Measurements from ENCODE around the gene RPL38. TPM values are rescaled to one million over a fixed set of nuclear protein-coding genes. Genes with fewer than 3 reads are reported as not detected.

The RPL38 gene
- polyA plus RNA-seq, 1 of the 3 experiments (the other 2 are of a cell fraction): 4,154 TPM

DNA sequence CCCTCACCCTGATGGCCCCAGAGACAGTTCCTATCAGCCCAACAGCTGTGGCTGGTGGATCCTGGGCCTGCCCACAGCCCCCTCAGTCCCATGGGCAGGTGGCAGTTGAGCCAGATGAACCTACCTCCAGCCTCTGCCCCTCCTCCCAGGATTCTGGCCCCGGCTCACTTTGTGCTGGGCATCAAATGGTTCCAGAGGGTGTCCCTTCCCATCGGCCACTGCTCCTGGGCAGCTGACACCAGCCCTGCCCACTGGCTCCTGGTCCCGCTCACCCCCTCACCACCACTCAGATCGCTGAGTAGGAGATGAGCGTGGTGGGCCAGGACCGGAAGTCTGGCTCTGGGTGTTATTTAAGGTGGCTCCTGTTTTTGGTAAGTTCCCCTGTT is 11.9 kb downstream of the RPL38 start:
- Histone ChIP-seq H3K4me2 (no peak overlapping the region), H3K9me2 (no peaks in the 10 kb centered on the region), H4K20me1 (ENCODE audit: insufficient read depth) (peaks cover 7% of the 10 kb centered on the region), H3K9ac (no peak overlapping the region), H3F3A (replicated peaks; ENCODE audit: insufficient read depth) (peaks cover 16% of the 10 kb centered on the region), H3K27ac (ENCODE audit: low read depth in 2 of 2, low read length in 1 of 2) (no peak overlapping the region), H3K36me3 (replicated peaks in 1 of 2; ENCODE audit: control insufficient read depth in 1 of 2, insufficient read depth in 2 of 2, low read length in 1 of 2) (peaks cover 8 to 10% of the 10 kb centered on the region in 2 experiments), H3K9me3 (no peaks in the 10 kb centered on the region), H3K4me3 (ENCODE audit: low read depth in 2 of 2, low read length in 1 of 2) (no peak overlapping the region), H3K27me3 (ENCODE audit: insufficient read depth) (no peaks in the 10 kb centered on the region), H3K4me1 (ENCODE audit: control insufficient read depth in 1 of 2, insufficient read depth in 2 of 2, low read depth in 1 of 2, low read length in 1 of 2) (peaks cover 4 to 68% of the 10 kb centered on the region in 2 experiments; a peak in 3 of 4 replicates), H2AFZ (ENCODE audit: low read depth) (no peak overlapping the region), H3K79me2 (ENCODE audit: insufficient read depth) (no peaks in the 10 kb centered on the region)
- ChIA-PET POLR2A (interaction anchor here (1.0 kb wide), 1 partner anchor 11 kb away, joined by 3 read pairs; no protein-coding TSS in a partner anchor), CTCF (interaction anchor here (1.0 to 5.2 kb wide), 4 partner anchors 15 to 153 kb away, joined by 3 to 30 read pairs (median 4); no protein-coding TSS in a partner anchor)
- 99% methylated on average over 5 of the region's 6 CpGs for WGBS (ENCODE audit: low lambda C conversion rate)
- DNase-seq: no peak
- TF ChIP-seq MXI1 (IDR thresholded peaks at IDR 0.05; ENCODE audit: low read depth, low read length) (no peak), EP300 (IDR thresholded peaks at IDR 0.05; ENCODE audit: borderline replicate concordance in 1 of 2, low read depth in 1 of 2, low read length in 1 of 2) (no peak), TEAD4 (IDR thresholded peaks at IDR 0.05; ENCODE audit: borderline replicate concordance, insufficient read depth) (no peak), GABPA (IDR thresholded peaks at IDR 0.05; ENCODE audit: low read depth) (no peak), TAF1 (IDR thresholded peaks at IDR 0.05; ENCODE audit: borderline replicate concordance, low read depth, low read length) (no peak), FOXJ3 (CRISPR knock-in tag; IDR thresholded peaks at IDR 0.05) (no peak), NFIC (IDR thresholded peaks at IDR 0.05; ENCODE audit: borderline replicate concordance) (no peak), RFX5 (IDR thresholded peaks at IDR 0.05; ENCODE audit: low read length) (no peak), RCOR1 (IDR thresholded peaks at IDR 0.05; ENCODE audit: low read length) (no peak), FOSL2 (IDR thresholded peaks at IDR 0.05; ENCODE audit: borderline replicate concordance, low read depth) (no peak), SMC3 (IDR thresholded peaks at IDR 0.05; ENCODE audit: low read depth, low read length) (no peak), CHD2 (IDR thresholded peaks at IDR 0.05; ENCODE audit: low read length, partially characterized antibody) (no peak), SIN3A (IDR thresholded peaks at IDR 0.05; ENCODE audit: borderline replicate concordance, low read depth, low read length) (no peak), JUND (IDR thresholded peaks at IDR 0.05) (no peak), MEF2A (IDR thresholded peaks at IDR 0.05; ENCODE audit: borderline replicate concordance, low read depth) (no peak), POLR2AphosphoS5 (IDR thresholded peaks at IDR 0.05; ENCODE audit: low read depth, low read length) (no peak)
- TF ChIP-seq, protein P1, sequence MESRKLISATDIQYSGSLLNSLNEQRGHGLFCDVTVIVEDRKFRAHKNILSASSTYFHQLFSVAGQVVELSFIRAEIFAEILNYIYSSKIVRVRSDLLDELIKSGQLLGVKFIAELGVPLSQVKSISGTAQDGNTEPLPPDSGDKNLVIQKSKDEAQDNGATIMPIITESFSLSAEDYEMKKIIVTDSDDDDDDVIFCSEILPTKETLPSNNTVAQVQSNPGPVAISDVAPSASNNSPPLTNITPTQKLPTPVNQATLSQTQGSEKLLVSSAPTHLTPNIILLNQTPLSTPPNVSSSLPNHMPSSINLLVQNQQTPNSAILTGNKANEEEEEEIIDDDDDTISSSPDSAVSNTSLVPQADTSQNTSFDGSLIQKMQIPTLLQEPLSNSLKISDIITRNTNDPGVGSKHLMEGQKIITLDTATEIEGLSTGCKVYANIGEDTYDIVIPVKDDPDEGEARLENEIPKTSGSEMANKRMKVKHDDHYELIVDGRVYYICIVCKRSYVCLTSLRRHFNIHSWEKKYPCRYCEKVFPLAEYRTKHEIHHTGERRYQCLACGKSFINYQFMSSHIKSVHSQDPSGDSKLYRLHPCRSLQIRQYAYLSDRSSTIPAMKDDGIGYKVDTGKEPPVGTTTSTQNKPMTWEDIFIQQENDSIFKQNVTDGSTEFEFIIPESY (IDR thresholded peaks at IDR 0.05; ENCODE audit: borderline replicate concordance, low read depth): no peak
- TF ChIP-seq, protein P2, sequence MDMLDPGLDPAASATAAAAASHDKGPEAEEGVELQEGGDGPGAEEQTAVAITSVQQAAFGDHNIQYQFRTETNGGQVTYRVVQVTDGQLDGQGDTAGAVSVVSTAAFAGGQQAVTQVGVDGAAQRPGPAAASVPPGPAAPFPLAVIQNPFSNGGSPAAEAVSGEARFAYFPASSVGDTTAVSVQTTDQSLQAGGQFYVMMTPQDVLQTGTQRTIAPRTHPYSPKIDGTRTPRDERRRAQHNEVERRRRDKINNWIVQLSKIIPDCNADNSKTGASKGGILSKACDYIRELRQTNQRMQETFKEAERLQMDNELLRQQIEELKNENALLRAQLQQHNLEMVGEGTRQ (IDR thresholded peaks at IDR 0.05; ENCODE audit: borderline replicate concordance, low read depth, low read length): no peak
- TF ChIP-seq, protein P3, sequence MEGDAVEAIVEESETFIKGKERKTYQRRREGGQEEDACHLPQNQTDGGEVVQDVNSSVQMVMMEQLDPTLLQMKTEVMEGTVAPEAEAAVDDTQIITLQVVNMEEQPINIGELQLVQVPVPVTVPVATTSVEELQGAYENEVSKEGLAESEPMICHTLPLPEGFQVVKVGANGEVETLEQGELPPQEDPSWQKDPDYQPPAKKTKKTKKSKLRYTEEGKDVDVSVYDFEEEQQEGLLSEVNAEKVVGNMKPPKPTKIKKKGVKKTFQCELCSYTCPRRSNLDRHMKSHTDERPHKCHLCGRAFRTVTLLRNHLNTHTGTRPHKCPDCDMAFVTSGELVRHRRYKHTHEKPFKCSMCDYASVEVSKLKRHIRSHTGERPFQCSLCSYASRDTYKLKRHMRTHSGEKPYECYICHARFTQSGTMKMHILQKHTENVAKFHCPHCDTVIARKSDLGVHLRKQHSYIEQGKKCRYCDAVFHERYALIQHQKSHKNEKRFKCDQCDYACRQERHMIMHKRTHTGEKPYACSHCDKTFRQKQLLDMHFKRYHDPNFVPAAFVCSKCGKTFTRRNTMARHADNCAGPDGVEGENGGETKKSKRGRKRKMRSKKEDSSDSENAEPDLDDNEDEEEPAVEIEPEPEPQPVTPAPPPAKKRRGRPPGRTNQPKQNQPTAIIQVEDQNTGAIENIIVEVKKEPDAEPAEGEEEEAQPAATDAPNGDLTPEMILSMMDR (IDR thresholded peaks at IDR 0.05): no peak
- TF ChIP-seq, protein P4, sequence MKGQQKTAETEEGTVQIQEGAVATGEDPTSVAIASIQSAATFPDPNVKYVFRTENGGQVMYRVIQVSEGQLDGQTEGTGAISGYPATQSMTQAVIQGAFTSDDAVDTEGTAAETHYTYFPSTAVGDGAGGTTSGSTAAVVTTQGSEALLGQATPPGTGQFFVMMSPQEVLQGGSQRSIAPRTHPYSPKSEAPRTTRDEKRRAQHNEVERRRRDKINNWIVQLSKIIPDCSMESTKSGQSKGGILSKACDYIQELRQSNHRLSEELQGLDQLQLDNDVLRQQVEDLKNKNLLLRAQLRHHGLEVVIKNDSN (IDR thresholded peaks at IDR 0.05; ENCODE audit: borderline replicate concordance, low read depth): no peak

Data from SK-N-SH (cell line).